Endodermal cell (in vitro differentiated cells): ENCODE data around the gene GPD2. TPM values are rescaled to one million over a fixed set of nuclear protein-coding genes. Genes with fewer than 3 reads are reported as not detected.
A peak's percentile ranks its signal among the peaks of the same experiment; 100 is the strongest.

ENCODE experiments used
- DNase-seq: peaks from one replicate; pipeline ENCODE4 v3.0.0-alpha.2; 2017
- H3K27ac ChIP-seq: 2 replicates; pipeline ENCODE4 v1.5.1; 2013; ENCODE audit warnings: mild to moderate bottlenecking, low read depth, low read length, moderate library complexity
- H3K27me3 ChIP-seq: 2 replicates; pipeline ENCODE4 v1.6.1; 2013; ENCODE audit warnings: mild to moderate bottlenecking, low read length, moderate library complexity; ENCODE audit not compliant: insufficient read depth, control insufficient read depth, poor library complexity, severe bottlenecking
- H3K36me3 ChIP-seq: 2 replicates; pipeline ENCODE4 v1.7.0; 2013; ENCODE audit warnings: mild to moderate bottlenecking, low read length, moderate library complexity; ENCODE audit not compliant: control insufficient read depth, insufficient read depth
- H3K4me1 ChIP-seq: one replicate; pipeline ENCODE4 v1.7.0; 2013; ENCODE audit warnings: low read length; ENCODE audit not compliant: control insufficient read depth, insufficient read depth
- H3K4me3 ChIP-seq: 2 replicates; pipeline ENCODE4 v1.5.1; 2013; ENCODE audit warnings: mild to moderate bottlenecking, low read length, moderate library complexity
- H3K9ac ChIP-seq: 2 replicates; pipeline ENCODE4 v1.6.1; 2013; ENCODE audit warnings: mild to moderate bottlenecking, low read length, moderate library complexity; ENCODE audit not compliant: poor library complexity, severe bottlenecking; ENCODE audit errors: extremely low read depth
- H3K9me3 ChIP-seq: 2 replicates; pipeline ENCODE4 v1.6.1; 2013; ENCODE audit warnings: mild to moderate bottlenecking, low read length, moderate library complexity; ENCODE audit not compliant: control insufficient read depth
- H3K27ac Mint-ChIP-seq: 2 replicates; pipeline ENCODE4 v1.8.0; 2020; ENCODE audit warnings: mixed read lengths
- H3K27me3 Mint-ChIP-seq: 2 replicates; pipeline ENCODE4 v1.8.0; 2021; ENCODE audit warnings: mild to moderate bottlenecking, mixed read lengths; ENCODE audit not compliant: insufficient read depth
- H3K36me3 Mint-ChIP-seq: 2 replicates; pipeline ENCODE4 v1.8.0; 2020; ENCODE audit warnings: low read depth, mixed read lengths
- H3K4me1 Mint-ChIP-seq: 2 replicates; pipeline ENCODE4 v1.8.0; 2020; ENCODE audit warnings: mixed read lengths
- H3K4me3 Mint-ChIP-seq: 2 replicates; pipeline ENCODE4 v1.8.0; 2020; ENCODE audit warnings: mild to moderate bottlenecking, moderate library complexity, mixed read lengths
- H3K9me3 Mint-ChIP-seq: 2 replicates; pipeline ENCODE4 v1.8.0; 2020; ENCODE audit warnings: mild to moderate bottlenecking, mixed read lengths
- WGBS, 2 experiments: methylation state at CpG; one replicate each; pipeline versions ENCODE4 v1.1.5 to v1.1.7; 2013; ENCODE audit warnings: missing lambda C conversion rate in 2 of 2, mixed read lengths in 1 of 2; ENCODE audit not compliant: insufficient coverage in 1 of 2, insufficient read length in 1 of 2; 5-methylcytosine and 5-hydroxymethylcytosine counted together
- total RNA-seq, 2 donors: library from RNA; stranded (reverse); fragmentation: NEBNext Ultra II Directional in 1 of 2; extraction: Animal tissue kit (Norgen Biotek cat#: 25700) in 1 of 2; gene quantifications; 2 replicates in 1 of 2; 3 replicates in 1 of 2; pipeline ENCODE4 v1.2.1, GENCODE V29; 2021
- TF ChIP-seq, protein P1 (sequence below): fragments of 200-600 bp; sonication (generic); conservative IDR thresholded peaks from 2 replicates; pipeline ENCODE4 v1.5.0; 2021; ENCODE audit warnings: antibody characterized with exemption, mild to moderate bottlenecking

Gene GPD2
- total RNA-seq, 2 donors from 2014 or later, result 51.7 to 64.6 TPM

DNA sequence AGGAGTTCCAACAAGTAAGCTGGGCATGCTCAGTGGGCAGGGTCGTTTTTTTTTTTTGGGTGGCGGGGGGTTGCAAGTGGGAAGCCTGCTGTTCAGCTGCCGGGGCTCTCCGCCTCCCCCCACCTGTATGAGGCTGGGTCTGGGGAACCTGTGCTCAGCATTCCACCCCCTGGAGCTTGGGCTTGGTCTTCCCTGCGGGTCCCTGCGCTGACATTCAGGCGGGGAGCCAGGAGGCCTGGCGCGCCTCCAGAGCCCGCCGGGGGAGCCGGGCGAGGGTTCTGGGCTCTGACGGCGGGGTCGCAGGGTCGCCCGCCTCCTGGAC is 822 bp upstream of the GPD2 start:
- 21% methylated on average over 18 of the region's 18 CpGs; no CpG with 5 or more reads in 1 of the 2 experiments for WGBS, 2 experiments
- TF ChIP-seq, protein P1, sequence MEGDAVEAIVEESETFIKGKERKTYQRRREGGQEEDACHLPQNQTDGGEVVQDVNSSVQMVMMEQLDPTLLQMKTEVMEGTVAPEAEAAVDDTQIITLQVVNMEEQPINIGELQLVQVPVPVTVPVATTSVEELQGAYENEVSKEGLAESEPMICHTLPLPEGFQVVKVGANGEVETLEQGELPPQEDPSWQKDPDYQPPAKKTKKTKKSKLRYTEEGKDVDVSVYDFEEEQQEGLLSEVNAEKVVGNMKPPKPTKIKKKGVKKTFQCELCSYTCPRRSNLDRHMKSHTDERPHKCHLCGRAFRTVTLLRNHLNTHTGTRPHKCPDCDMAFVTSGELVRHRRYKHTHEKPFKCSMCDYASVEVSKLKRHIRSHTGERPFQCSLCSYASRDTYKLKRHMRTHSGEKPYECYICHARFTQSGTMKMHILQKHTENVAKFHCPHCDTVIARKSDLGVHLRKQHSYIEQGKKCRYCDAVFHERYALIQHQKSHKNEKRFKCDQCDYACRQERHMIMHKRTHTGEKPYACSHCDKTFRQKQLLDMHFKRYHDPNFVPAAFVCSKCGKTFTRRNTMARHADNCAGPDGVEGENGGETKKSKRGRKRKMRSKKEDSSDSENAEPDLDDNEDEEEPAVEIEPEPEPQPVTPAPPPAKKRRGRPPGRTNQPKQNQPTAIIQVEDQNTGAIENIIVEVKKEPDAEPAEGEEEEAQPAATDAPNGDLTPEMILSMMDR, result no peak
- peak overlapping the region; percentile 62 for H3K9ac ChIP-seq
- Mint-ChIP-seq H3K9me3 (no peaks in the 10 kb centered on the region), H3K27me3 (no peaks in the 10 kb centered on the region), H3K4me1 (peaks cover 34% of the 10 kb centered on the region), H3K4me3 (peak overlapping the region; percentile 75), H3K27ac (peak overlapping the region; percentile 90), H3K36me3 (peaks cover 4% of the 10 kb centered on the region)
- DNase-seq, result no peak
- H3K27me3 ChIP-seq, result no peaks in the 10 kb centered on the region
- H3K9me3 ChIP-seq, result no peaks in the 10 kb centered on the region
- H3K4me3 ChIP-seq, result peak overlapping the region; percentile 84
- peak overlapping the region; percentile 79 for H3K27ac ChIP-seq
- H3K4me1 ChIP-seq, result peaks cover 5% of the 10 kb centered on the region
- no peaks in the 10 kb centered on the region for H3K36me3 ChIP-seq

DNA sequence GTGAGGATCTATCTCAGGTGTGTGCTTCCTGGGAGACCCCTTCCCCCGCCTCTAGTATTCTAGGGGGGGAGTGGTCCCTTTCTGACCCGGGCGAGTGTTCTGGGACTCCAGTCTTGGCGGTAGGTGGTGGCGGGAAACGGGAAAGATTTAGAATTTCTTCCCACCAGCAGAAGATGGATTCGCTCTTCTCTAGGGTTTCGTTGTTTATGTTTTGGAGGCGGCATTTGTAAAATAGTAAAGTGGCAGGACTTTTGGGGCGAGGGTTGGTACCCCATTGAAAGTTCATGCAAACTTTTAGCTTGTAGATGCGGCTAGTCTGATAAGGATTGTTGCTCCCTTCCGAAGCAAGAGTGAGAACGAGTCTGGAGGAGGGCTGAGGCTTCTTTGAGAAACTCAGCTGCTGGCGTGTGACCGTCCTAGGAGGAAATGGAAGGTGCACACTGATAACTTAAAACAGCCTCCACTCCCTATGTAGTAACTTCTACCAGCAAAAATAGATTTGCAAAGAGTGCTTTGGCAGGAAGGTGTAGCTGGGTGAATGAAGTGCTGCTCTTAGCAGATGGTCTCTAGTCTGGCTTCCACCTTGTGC is 412 bp downstream of the GPD2 start:
- peak; percentile 72 for DNase-seq
- 2 to 8% methylated on average over 6 to 15 of the region's 15 CpGs for WGBS, 2 experiments
- peak overlapping the region; percentile 84 for H3K4me3 ChIP-seq

DNA sequence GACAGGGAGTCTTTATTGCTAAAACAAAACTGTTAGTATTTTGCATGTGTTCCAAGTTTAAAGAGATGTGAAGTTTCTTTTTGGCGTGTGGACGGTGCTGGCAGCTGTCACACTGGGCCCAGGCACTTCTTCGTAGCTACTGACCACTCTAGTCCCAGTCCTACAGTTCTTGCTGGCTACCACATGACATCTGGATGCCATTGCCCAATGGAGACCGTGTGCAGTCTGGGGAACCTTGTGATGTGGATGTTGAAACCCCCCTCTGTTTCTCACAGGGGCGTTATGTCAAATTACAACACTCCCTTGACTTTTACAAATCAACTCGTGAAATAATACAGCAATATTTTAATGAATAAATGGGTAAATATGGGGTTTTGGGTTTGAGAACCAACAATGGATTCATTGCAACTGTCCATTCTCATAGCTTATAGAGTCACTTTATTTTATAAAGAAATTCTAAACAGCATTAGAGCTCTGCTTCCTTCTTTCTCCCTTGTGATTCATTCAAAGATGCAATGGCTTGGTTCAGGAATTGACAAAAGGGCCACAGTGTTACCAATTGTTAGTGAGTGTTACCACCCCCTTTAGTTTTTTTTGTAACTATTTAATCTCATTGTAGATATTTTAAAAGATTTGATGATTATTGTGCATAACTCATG is 1.2 kb downstream of the GPD2 start:
- Mint-ChIP-seq H3K36me3 (peaks cover 16% of the 10 kb centered on the region), H3K9me3 (no peaks in the 10 kb centered on the region), H3K4me1 (peaks cover 22% of the 10 kb centered on the region), H3K27ac (no peak overlapping the region), H3K4me3 (peak overlapping the region; percentile 75), H3K27me3 (no peaks in the 10 kb centered on the region)
- DNase-seq, result no peak
- 75 to 83% methylated on average over 1 to 4 of the region's 6 CpGs for WGBS, 2 experiments
- H3K36me3 ChIP-seq, result no peaks in the 10 kb centered on the region
- peaks cover 5% of the 10 kb centered on the region for H3K4me1 ChIP-seq
- peak overlapping the region; percentile 84 for H3K4me3 ChIP-seq
- H3K27ac ChIP-seq, result no peak overlapping the region
- TF ChIP-seq, protein P1, result no peak
- no peaks in the 10 kb centered on the region for H3K9me3 ChIP-seq
- no peak overlapping the region for H3K9ac ChIP-seq
- no peaks in the 10 kb centered on the region for H3K27me3 ChIP-seq

More for the DNA sequence above, 412 bp downstream of the GPD2 start:
- H3K27ac ChIP-seq, result peak overlapping the region; percentile 79
- no peaks in the 10 kb centered on the region for H3K36me3 ChIP-seq
- peaks cover 5% of the 10 kb centered on the region for H3K4me1 ChIP-seq
- peaks cover 22% of the 10 kb centered on the region for H3K4me1 Mint-ChIP-seq
- H3K36me3 Mint-ChIP-seq, result peaks cover 15% of the 10 kb centered on the region
- H3K9me3 Mint-ChIP-seq, result no peaks in the 10 kb centered on the region
- peak overlapping the region; percentile 75 for H3K4me3 Mint-ChIP-seq
- H3K9me3 ChIP-seq, result no peaks in the 10 kb centered on the region
- no peaks in the 10 kb centered on the region for H3K27me3 Mint-ChIP-seq
- peak overlapping the region; percentile 91 for H3K27ac Mint-ChIP-seq
- H3K9ac ChIP-seq, result peak overlapping the region; percentile 62
- TF ChIP-seq, protein P1, result no peak
- H3K27me3 ChIP-seq, result no peaks in the 10 kb centered on the region
